Thyroid gland (tissue), 4 donors: ENCODE results near the gene ERVFRD-1.

ENCODE experiments used
- CTCF ChIP-seq, 6 experiments: fragments of 200-600 bp in 3 of 6; fragments of 450-650 bp in 3 of 6; sonication (generic) in 3 of 6; IDR thresholded peaks; one replicate each; pipeline ENCODE4 v1.5.1; 2016 to 2019; ENCODE audit warnings: antibody characterized with exemption in 6 of 6, mild to moderate bottlenecking in 2 of 6, inconsistent platforms in 1 of 6, moderate library complexity in 1 of 6
- POLR2A ChIP-seq, 2 donors: fragments of 450-650 bp; IDR thresholded peaks; one replicate each; pipeline ENCODE4 v1.6.1; 2017; ENCODE audit warnings: antibody characterized with exemption in 2 of 2, mild to moderate bottlenecking in 2 of 2, moderate library complexity in 1 of 2

GRCh38 chr6:11085758-11086435 lies 25.6 kb downstream of the ERVFRD-1 start:
- TF ChIP-seq POLR2A (IDR thresholded peaks at IDR 0.05) (no peak), CTCF (IDR thresholded peaks at IDR 0.05) (no peak)
